Mesenchymal stem cell (in vitro differentiated cells and primary cell): Measurements from ENCODE around the gene BCL2L11.

Source experiments
- DNase-seq: peaks from one replicate; pipeline ENCODE4 v3.0.0-alpha.2; 2013
- H2AFZ ChIP-seq: one replicate; pipeline ENCODE4 v1.6.1; 2013; ENCODE audit warnings: low read depth, mild to moderate bottlenecking, control low read depth, inconsistent platforms, low read length, moderate library complexity
- H2AK5ac ChIP-seq: 2 replicates; pipeline ENCODE4 v1.6.1; 2013; ENCODE audit warnings: low read length, moderate library complexity, mild to moderate bottlenecking, inconsistent platforms; ENCODE audit not compliant: severe bottlenecking
- H2BK120ac ChIP-seq: one replicate; pipeline ENCODE4 v1.6.1; 2013; ENCODE audit warnings: low read depth, mild to moderate bottlenecking, inconsistent platforms, low read length, moderate library complexity
- H2BK12ac ChIP-seq, 2 experiments: one replicate each; pipeline ENCODE4 v1.6.1; 2013; ENCODE audit warnings: inconsistent platforms in 2 of 2, low read length in 2 of 2, mild to moderate bottlenecking in 2 of 2, moderate library complexity in 2 of 2, control low read depth in 1 of 2
- H2BK15ac ChIP-seq: one replicate; pipeline ENCODE4 v1.6.1; 2013; ENCODE audit warnings: mild to moderate bottlenecking, low read depth, inconsistent platforms; ENCODE audit not compliant: poor library complexity, severe bottlenecking
- H2BK5ac ChIP-seq: 2 replicates; pipeline ENCODE4 v1.6.1; 2013; ENCODE audit warnings: low read depth, mild to moderate bottlenecking, low read length, control low read depth, inconsistent platforms; ENCODE audit not compliant: poor library complexity, severe bottlenecking
- H3K14ac ChIP-seq, 2 experiments: one replicate each; pipeline ENCODE4 v1.6.1; 2013; ENCODE audit warnings: inconsistent platforms in 2 of 2, low read length in 2 of 2, control low read depth in 1 of 2, mild to moderate bottlenecking in 1 of 2, moderate library complexity in 1 of 2
- H3K18ac ChIP-seq, 2 experiments: one replicate each; pipeline ENCODE4 v1.6.1; 2013; ENCODE audit warnings: inconsistent platforms in 2 of 2, low read length in 2 of 2, control low read depth in 1 of 2, low read depth in 1 of 2, mild to moderate bottlenecking in 1 of 2
- H3K23ac ChIP-seq, 2 experiments: one replicate each; pipeline ENCODE4 v1.6.1; 2013; ENCODE audit warnings: inconsistent platforms in 2 of 2, low read length in 2 of 2, mild to moderate bottlenecking in 2 of 2, moderate library complexity in 2 of 2, control low read depth in 1 of 2
- H3K27ac ChIP-seq: 2 replicates; pipeline ENCODE4 v1.5.1; 2013; ENCODE audit warnings: mild to moderate bottlenecking, moderate library complexity, low read length, control low read depth, inconsistent platforms; ENCODE audit not compliant: poor library complexity, severe bottlenecking
- H3K27me3 ChIP-seq, 2 experiments: 2 replicates each; pipeline versions ENCODE4 v1.6.1 to v1.7.0; 2013; ENCODE audit warnings: low read length in 2 of 2, mild to moderate bottlenecking in 2 of 2, moderate library complexity in 2 of 2, control low read depth in 1 of 2, inconsistent platforms in 1 of 2; ENCODE audit not compliant: control insufficient read depth in 1 of 2, insufficient read depth in 1 of 2
- H3K36me3 ChIP-seq, 2 experiments: 2 replicates each; pipeline versions ENCODE4 v1.6.1 to v1.7.0; 2013; ENCODE audit warnings: low read length in 2 of 2, control low read depth in 1 of 2, inconsistent platforms in 1 of 2, low read depth in 1 of 2, mild to moderate bottlenecking in 1 of 2; ENCODE audit not compliant: insufficient read depth in 2 of 2, control insufficient read depth in 1 of 2
- H3K4ac ChIP-seq, 2 experiments: one replicate each; pipeline ENCODE4 v1.6.1; 2013; ENCODE audit warnings: inconsistent platforms in 2 of 2, low read length in 2 of 2, mild to moderate bottlenecking in 2 of 2, moderate library complexity in 2 of 2, control low read depth in 1 of 2, low read depth in 1 of 2
- H3K4me1 ChIP-seq: 2 replicates; pipeline ENCODE4 v1.6.1; 2013; ENCODE audit warnings: low read depth, low read length, control low read depth; ENCODE audit not compliant: control insufficient read depth, insufficient read depth
- H3K4me2 ChIP-seq: 2 replicates; pipeline ENCODE4 v1.6.1; 2013; ENCODE audit warnings: low read length, mild to moderate bottlenecking, inconsistent platforms; ENCODE audit not compliant: poor library complexity, severe bottlenecking
- H3K4me3 ChIP-seq, 2 experiments: 2 replicates each; pipeline versions ENCODE4 v1.5.1 to v1.7.0; 2013; ENCODE audit warnings: low read length in 2 of 2, mild to moderate bottlenecking in 2 of 2, control low read depth in 1 of 2, low read depth in 1 of 2; ENCODE audit not compliant: insufficient read depth in 1 of 2
- H3K79me1 ChIP-seq: replicated peaks from 2 replicates; pipeline ENCODE4 v1.6.1; 2013; ENCODE audit warnings: mild to moderate bottlenecking, control low read depth, low read length, inconsistent platforms; ENCODE audit not compliant: poor library complexity, severe bottlenecking
- H3K9ac ChIP-seq: 2 replicates; pipeline ENCODE4 v1.7.0; 2013; ENCODE audit warnings: mild to moderate bottlenecking, low read length, moderate library complexity
- H3K9me3 ChIP-seq: 2 replicates; pipeline ENCODE4 v1.7.0; 2013; ENCODE audit warnings: mild to moderate bottlenecking, low read length; ENCODE audit not compliant: control insufficient read depth
- H4K8ac ChIP-seq: one replicate; pipeline ENCODE4 v1.6.1; 2013; ENCODE audit warnings: inconsistent platforms, mild to moderate bottlenecking, low read length, moderate library complexity
- H4K91ac ChIP-seq: one replicate; pipeline ENCODE4 v1.6.1; 2013; ENCODE audit warnings: mild to moderate bottlenecking, low read length, inconsistent platforms
- WGBS: methylation state at CpG from one replicate; pipeline ENCODE4 v1.1.7; 2013; ENCODE audit warnings: mixed read lengths; 5-methylcytosine and 5-hydroxymethylcytosine counted together

Gene BCL2L11

GRCh38 chr2:111105926-111106325 is 14.8 kb upstream of the BCL2L11 start:
- Histone ChIP-seq H3K9ac (no peak overlapping the region), H3K27me3 (peaks cover 4 to 5% of the 10 kb centered on the region in 2 experiments), H3K23ac (no peak overlapping the region), H2AFZ (no peak overlapping the region), H2BK5ac (no peak overlapping the region), H3K18ac (no peak overlapping the region), H2AK5ac (no peak overlapping the region), H3K4me1 (no peaks in the 10 kb centered on the region), H3K27ac (no peak overlapping the region), H3K9me3 (no peaks in the 10 kb centered on the region), H3K4me3 (no peak overlapping the region), H2BK12ac (no peak overlapping the region), H3K79me1 (no peaks in the 10 kb centered on the region), H4K91ac (no peak overlapping the region), H3K4me2 (no peak overlapping the region), H3K36me3 (no peaks in the 10 kb centered on the region), H3K4ac (no peak overlapping the region), H3K14ac (no peak overlapping the region), H4K8ac (no peak overlapping the region), H2BK15ac (no peak overlapping the region), H2BK120ac (no peak overlapping the region)
- 64% methylated on average over 1 of the region's 2 CpGs for WGBS
- no peak for DNase-seq

- WGBS: 91% methylated on average over 5 of the region's 5 CpGs
- Histone ChIP-seq H2AK5ac (no peak overlapping the region), H3K18ac (no peak overlapping the region), H2AFZ (no peak overlapping the region), H3K79me1 (no peaks in the 10 kb centered on the region), H2BK120ac (no peak overlapping the region), H3K4ac (no peak overlapping the region), H3K27ac (no peak overlapping the region), H4K91ac (no peak overlapping the region), H3K23ac (no peak overlapping the region), H4K8ac (no peak overlapping the region), H2BK15ac (no peak overlapping the region), H3K9me3 (no peaks in the 10 kb centered on the region), H3K4me3 (no peak overlapping the region), H3K14ac (no peak overlapping the region), H2BK12ac (no peak overlapping the region), H3K4me1 (no peaks in the 10 kb centered on the region), H3K36me3 (no peaks in the 10 kb centered on the region), H2BK5ac (no peak overlapping the region), H3K27me3 (peaks cover 0 to 5% of the 10 kb centered on the region in 2 experiments), H3K4me2 (no peak overlapping the region), H3K9ac (no peak overlapping the region)
- no peak for DNase-seq
Observed at GRCh38 chr2:111106706-111107105, 14.0 kb upstream of the BCL2L11 start.

GRCh38 chr2:111108745-111109271 is 11.9 kb upstream of the BCL2L11 start:
- Histone ChIP-seq H2AK5ac (no peak overlapping the region), H2BK5ac (no peak overlapping the region), H3K27me3 (peaks cover 10 to 14% of the 10 kb centered on the region in 2 experiments), H4K8ac (no peak overlapping the region), H2BK15ac (no peak overlapping the region), H2BK120ac (no peak overlapping the region), H3K23ac (no peak overlapping the region), H3K27ac (no peak overlapping the region), H3K4ac (no peak overlapping the region), H3K9me3 (no peaks in the 10 kb centered on the region), H2AFZ (no peak overlapping the region), H3K14ac (no peak overlapping the region), H3K4me2 (no peak overlapping the region), H3K79me1 (no peaks in the 10 kb centered on the region), H3K18ac (no peak overlapping the region), H3K9ac (no peak overlapping the region), H3K4me3 (no peak overlapping the region), H4K91ac (no peak overlapping the region), H3K36me3 (no peaks in the 10 kb centered on the region), H2BK12ac (no peak overlapping the region), H3K4me1 (no peaks in the 10 kb centered on the region)
- DNase-seq: no peak
- WGBS: 100% methylated on average over 1 of the region's 2 CpGs

GRCh38 chr2:111111101-111111755 is 9.5 kb upstream of the BCL2L11 start:
- Histone ChIP-seq H3K9me3 (no peaks in the 10 kb centered on the region), H3K4me3 (no peak overlapping the region)

More at GRCh38 chr2:111111101-111111755, 9.5 kb upstream of the BCL2L11 start:
- no peak overlapping the region for H2BK120ac ChIP-seq
- no peak overlapping the region for H2BK5ac ChIP-seq
- no peak overlapping the region for H2AK5ac ChIP-seq
- no peak overlapping the region for H2AFZ ChIP-seq
- no peak overlapping the region for H3K14ac ChIP-seq
- no peak overlapping the region for H3K4me2 ChIP-seq
- peaks cover 23 to 28% of the 10 kb centered on the region in 2 experiments for H3K27me3 ChIP-seq
- H4K91ac ChIP-seq: no peak overlapping the region
- no peaks in the 10 kb centered on the region for H3K36me3 ChIP-seq
- H4K8ac ChIP-seq: no peak overlapping the region
- H3K18ac ChIP-seq: no peak overlapping the region
- H3K9ac ChIP-seq: no peak overlapping the region
- H3K4ac ChIP-seq: no peak overlapping the region
- no peak overlapping the region for H3K27ac ChIP-seq
- H3K23ac ChIP-seq: no peak overlapping the region
- no peak overlapping the region for H2BK12ac ChIP-seq
- DNase-seq: no peak
- 94% methylated on average over 3 of the region's 4 CpGs for WGBS
- H3K4me1 ChIP-seq: no peaks in the 10 kb centered on the region
- H2BK15ac ChIP-seq: no peak overlapping the region
- no peaks in the 10 kb centered on the region for H3K79me1 ChIP-seq
